ENCODE data around the gene HPS4. TPM values are rescaled to one million over a fixed set of nuclear protein-coding genes. Genes with fewer than 3 reads are reported as not detected.

The HPS4 gene
- total and polyA plus RNA-seq, 2 of the 8 experiments (the other 6 are each of a cell fraction or from before 2014, with no cell fraction given) = 28.0 to 35.2 TPM

- H3K79me2 ChIP-seq (ENCODE audit: control insufficient read depth in 1 of 2, insufficient read depth in 2 of 2, low read length in 2 of 2) = no peaks in the 10 kb centered on the region
- DNase-seq (ENCODE audit: low read depth in 1 of 2, low spot score in 2 of 2) = no peak
- no peak overlapping the region for H3K4me3 ChIP-seq (ENCODE audit: extremely low read depth in 1 of 4, insufficient read depth in 2 of 4, low read depth in 3 of 4, low read length in 4 of 4)
- H4K20me1 ChIP-seq (replicated peaks in 1 of 2; ENCODE audit: control insufficient read depth in 1 of 2, insufficient read depth in 2 of 2, low read length in 2 of 2) = no peaks in the 10 kb centered on the region
- no peak overlapping the region for H3K14ac ChIP-seq (ENCODE audit: insufficient read length)
- H3K18ac ChIP-seq (ENCODE audit: extremely low read depth, low read length) = no peak overlapping the region
- FAIRE-seq = no peak
- H3K9me3 ChIP-seq (ENCODE audit: insufficient read depth in 2 of 2, low read depth in 1 of 2, low read length in 1 of 2) = peaks cover 0 to 4% of the 10 kb centered on the region in 2 experiments; a peak in 1 of 4 replicates
- no peak overlapping the region for H4K5ac ChIP-seq (ENCODE audit: insufficient read length, low read depth, low read length)
- no peak overlapping the region for H4K91ac ChIP-seq (replicated peaks; ENCODE audit: insufficient read length, low read length)
- WGBS, 2 experiments (ENCODE audit: extremely low coverage in 1 of 2, insufficient coverage in 1 of 2, insufficient read length in 1 of 2, insufficient replicate concordance in 2 of 2, low coverage in 1 of 2, low lambda C conversion rate in 2 of 2, missing lambda C conversion rate in 1 of 2) = 76% methylated on average over 5 of the region's 5 CpGs; no CpG with 5 or more reads in 1 of the 2 experiments
- no peak overlapping the region for H2BK5ac ChIP-seq (ENCODE audit: low read depth, low read length)
- no peak overlapping the region for H2BK12ac ChIP-seq (ENCODE audit: low read depth, low read length)
- H3K56ac ChIP-seq (replicated peaks; ENCODE audit: insufficient read length, low read depth, low read length) = no peak overlapping the region
- H3K23me2 ChIP-seq (ENCODE audit: low read depth, low read length) = no peaks in the 10 kb centered on the region
- H2AK5ac ChIP-seq (ENCODE audit: low read depth, low read length) = no peak overlapping the region
- POLR2A ChIA-PET (ENCODE audit: partially characterized antibody) = interaction anchor here (1.1 to 1.8 kb wide), 3 partner anchors 9 to 90 kb away, joined by 3 to 4 read pairs (median 3); no protein-coding TSS in a partner anchor
- no peak overlapping the region for H2BK120ac ChIP-seq (replicated peaks; ENCODE audit: low read depth, low read length)
- H3K4me1 ChIP-seq (replicated peaks in 1 of 4; ENCODE audit: control insufficient read depth in 3 of 4, insufficient read depth in 4 of 4, low read length in 3 of 4) = no peaks in the 10 kb centered on the region; a peak in 2 of 7 replicates
- no peak overlapping the region for H2AFZ ChIP-seq (ENCODE audit: low read length)
- CTCF ChIA-PET (ENCODE audit: partially characterized antibody) = interaction anchor here (0.6 to 2.9 kb wide), 11 partner anchors 10 to 407 kb away, joined by 3 to 15 read pairs (median 5); partner anchors contain the start of gene HPS4
- no peaks in the 10 kb centered on the region for H3K79me1 ChIP-seq (ENCODE audit: low read depth, low read length)
- no peaks in the 10 kb centered on the region for H3K36me3 ChIP-seq (ENCODE audit: control insufficient read depth in 2 of 4, insufficient read depth in 4 of 4, low read length in 3 of 4)
- no peak overlapping the region for H3K27ac ChIP-seq (ENCODE audit: low read depth, low read length)
- H2BK20ac ChIP-seq (ENCODE audit: low read length) = no peak overlapping the region
- H4K8ac ChIP-seq (ENCODE audit: extremely low read depth, insufficient read depth, low read length) = no peak overlapping the region
- H3K4ac ChIP-seq (replicated peaks; ENCODE audit: insufficient read length, low read depth, low read length) = no peak overlapping the region
- H3K23ac ChIP-seq (ENCODE audit: insufficient read length) = no peak overlapping the region
- H3K9ac ChIP-seq (replicated peaks in 1 of 4; ENCODE audit: extremely low read depth in 1 of 4, low read depth in 3 of 4, low read length in 3 of 4) = no peak overlapping the region
- no peak overlapping the region for H2BK15ac ChIP-seq (ENCODE audit: low read length)
- no peak overlapping the region for H3K4me2 ChIP-seq (ENCODE audit: insufficient read depth in 1 of 2, low read depth in 2 of 2, low read length in 2 of 2)
- peaks cover 0 to 4% (median 1%) of the 10 kb centered on the region in 4 experiments; a peak in 1 of 7 replicates for H3K27me3 ChIP-seq (replicated peaks in 1 of 4; ENCODE audit: control insufficient read depth in 3 of 4, extremely low read depth in 1 of 4, insufficient read depth in 3 of 4, low read length in 3 of 4)
- TF ChIP-seq USF2 (IDR thresholded peaks at IDR 0.05; ENCODE audit: low read length) (no peak), RNF2 (IDR thresholded peaks at IDR 0.05; ENCODE audit: borderline replicate concordance, low read depth, low read length, missing control alignments, poor library complexity, severe bottlenecking) (no peak), GABPA (IDR thresholded peaks at IDR 0.05; ENCODE audit: borderline replicate concordance, insufficient read depth, low read length) (no peak), GTF2F1 (IDR thresholded peaks at IDR 0.05; ENCODE audit: borderline replicate concordance, low read depth, low read length) (no peak), SP4 (IDR thresholded peaks at IDR 0.05; ENCODE audit: low read length) (no peak), EZH2 (IDR thresholded peaks at IDR 0.05; ENCODE audit: low read depth, low read length, severe bottlenecking) (no peak), SIRT6 (IDR thresholded peaks at IDR 0.05; ENCODE audit: low read length) (no peak), PHF8 (conservative IDR thresholded peaks at IDR 0.05; ENCODE audit: low read depth, low read length) (no peak), CBX5 (IDR thresholded peaks at IDR 0.05; ENCODE audit: low read depth, low read length) (no peak), KDM4A (IDR thresholded peaks at IDR 0.05; ENCODE audit: low read depth, low read length, severe bottlenecking) (no peak), TEAD4 (IDR thresholded peaks at IDR 0.05; ENCODE audit: low read depth, low read length) (no peak), EGR1 (IDR thresholded peaks at IDR 0.05; ENCODE audit: borderline replicate concordance, low read depth, low read length) (no peak)
These were observed 73.8 kb downstream of the HPS4 start for GRCh38 chr22:26409719-26410335.

All from H1 (cell line).